ENCODE data around the gene ZNRF3.

DNA sequence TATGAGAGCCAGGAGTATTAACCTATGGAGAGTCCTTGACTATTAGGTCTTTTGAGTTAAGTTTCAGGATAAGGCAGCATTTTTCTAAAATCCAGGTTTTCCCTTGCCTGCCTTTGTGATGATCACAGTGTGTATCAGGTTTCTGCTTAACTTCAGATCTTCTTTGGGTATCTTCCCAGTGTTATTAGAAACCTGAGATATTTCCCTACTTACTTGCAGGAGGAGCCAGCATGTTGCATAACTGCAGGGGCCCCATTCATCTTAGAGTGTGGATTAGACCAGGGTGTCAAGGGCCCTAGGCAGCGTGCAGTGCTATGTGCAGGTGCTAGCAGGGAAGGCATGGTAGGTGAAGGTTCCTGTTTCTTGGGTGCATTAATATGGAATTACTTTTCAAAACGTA, 69.5 kb downstream of the ZNRF3 start:
- no peak for TF ChIP-seq CTCF (IDR thresholded peaks at IDR 0.05; ENCODE audit: insufficient read depth, low read length, poor library complexity, severe bottlenecking)
- TF ChIP-seq EZH2phosphoT487 (conservative IDR thresholded peaks at IDR 0.05; ENCODE audit: low read length) = no peak

Measured in SU-DHL-6 (cell line).